WTC11 (cell line): ENCODE results near the gene PDE4B. TPM values are rescaled to one million over a fixed set of nuclear protein-coding genes. Genes with fewer than 3 reads are reported as not detected.

ENCODE experiments used
- ATAC-seq: fragments of 200-7000 bp; cut with Tn5 transposase; 2 replicates; pipeline ENCODE4 v1.10.0; 2021; ENCODE audit warnings: mild to moderate bottlenecking, moderate library complexity
- CTCF ChIA-PET: fragments of 300-600 bp; sonication (Branson Sonifier 250); formaldehyde crosslinking; loops from one replicate; lab custom pipeline; 2021; ENCODE audit warnings: antibody characterized with exemption; lab: Charles Lee
- POLR2A ChIA-PET: fragments of 350-600 bp; sonication (Branson Sonifier 250); formaldehyde crosslinking; loops from one replicate; lab custom pipeline; 2021; ENCODE audit warnings: antibody characterized with exemption; lab: Charles Lee
- DNase-seq: peaks from one replicate; pipeline ENCODE4 v3.0.0; 2021; ENCODE audit warnings: low spot score
- H3K27ac Mint-ChIP-seq: 2 replicates; pipeline ENCODE4 v1.8.0; 2021; ENCODE audit warnings: mixed read lengths
- H3K27me3 Mint-ChIP-seq: 2 replicates; pipeline ENCODE4 v1.8.0; 2021; ENCODE audit warnings: low read depth, mild to moderate bottlenecking, moderate library complexity, mixed read lengths
- H3K36me3 Mint-ChIP-seq: 2 replicates; pipeline ENCODE4 v1.8.0; 2021; ENCODE audit warnings: mixed read lengths
- H3K4me1 Mint-ChIP-seq: 2 replicates; pipeline ENCODE4 v1.8.0; 2022; ENCODE audit warnings: mixed read lengths
- H3K4me3 Mint-ChIP-seq: 2 replicates; pipeline ENCODE4 v1.8.0; 2021; ENCODE audit warnings: mild to moderate bottlenecking, moderate library complexity, mixed read lengths
- H3K9me3 Mint-ChIP-seq: 2 replicates; pipeline ENCODE4 v1.8.0; 2021; ENCODE audit warnings: mixed read lengths
- ATF2 ChIP-seq: sonication (generic); formaldehyde crosslinking; IDR thresholded peaks from 2 replicates; pipeline ENCODE4 v1.8.1; 2022; ENCODE audit warnings: low read depth, missing genetic modification reagents, borderline replicate concordance
- CBFB ChIP-seq: sonication (generic); formaldehyde crosslinking; IDR thresholded peaks from 2 replicates; pipeline ENCODE4 v1.8.1; 2022; ENCODE audit warnings: mild to moderate bottlenecking, low read depth, missing genetic modification reagents
- E2F1 ChIP-seq: sonication (generic); formaldehyde crosslinking; IDR thresholded peaks from 2 replicates; pipeline ENCODE4 v1.8.0; 2022; ENCODE audit warnings: mild to moderate bottlenecking, missing genetic modification reagents
- ERG ChIP-seq: fragments of 250-450 bp; sonication (Bioruptor Pico); IDR thresholded peaks from 2 replicates; pipeline ENCODE4 v1.8.0; 2021; ENCODE audit warnings: mild to moderate bottlenecking
- PRDM15 ChIP-seq: sonication (generic); formaldehyde crosslinking; IDR thresholded peaks from 2 replicates; pipeline ENCODE4 v1.8.0; 2022; ENCODE audit warnings: missing genetic modification reagents
- SMAD4 ChIP-seq: sonication (generic); formaldehyde crosslinking; IDR thresholded peaks from 2 replicates; pipeline ENCODE4 v1.8.0; 2022; ENCODE audit warnings: mild to moderate bottlenecking, missing genetic modification reagents
- ZNF425 ChIP-seq: fragments of 250-450 bp; sonication (Bioruptor Pico); conservative IDR thresholded peaks from 2 replicates; pipeline ENCODE4 v1.9.0; 2021; ENCODE audit warnings: mild to moderate bottlenecking
- total RNA-seq: library from RNA; stranded (reverse); gene quantifications from 3 replicates; pipeline ENCODE4 v1.2.3, GENCODE V29; 2021

The PDE4B gene
- total RNA-seq, 1 experiment from 2014 or later, result 8.0 TPM

- no peak for TF ChIP-seq PRDM15 (CRISPR knock-in tag)
- no peak for TF ChIP-seq E2F1 (CRISPR knock-in tag)
Observed at GRCh38 chr1:66270119-66270812, 477.6 kb downstream of the PDE4B start (continued).

- peak; percentile 12 for DNase-seq
- TF ChIP-seq CBFB (CRISPR knock-in tag) (no peak), PRDM15 (CRISPR knock-in tag) (peak; percentile 96)
- POLR2A ChIA-PET, result no interaction called here
- Mint-ChIP-seq H3K4me1 (peaks cover 40% of the 10 kb centered on the region), H3K4me3 (no peak overlapping the region; the same call in 1 of the 2 replicates), H3K27ac (no peak overlapping the region), H3K9me3 (no peaks in the 10 kb centered on the region), H3K36me3 (no peaks in the 10 kb centered on the region), H3K27me3 (no peaks in the 10 kb centered on the region)
- ATAC-seq, result peak; percentile 76
- CTCF ChIA-PET, result interaction anchor here (1.4 kb wide), 1 partner anchor 175 kb away, joined by 3 read pairs; no protein-coding TSS in a partner anchor
Observed at GRCh38 chr1:66271216-66271903, 478.7 kb downstream of the PDE4B start.

GRCh38 chr1:66271904-66272254 is 479.2 kb downstream of the PDE4B start:
- Mint-ChIP-seq H3K27ac (no peak overlapping the region), H3K27me3 (no peaks in the 10 kb centered on the region), H3K4me1 (peaks cover 36% of the 10 kb centered on the region), H3K9me3 (no peaks in the 10 kb centered on the region), H3K4me3 (no peak overlapping the region; the same call in 1 of the 2 replicates), H3K36me3 (no peaks in the 10 kb centered on the region)
- peak; percentile 33 for ATAC-seq
- ChIA-PET POLR2A (no interaction called here), CTCF (interaction anchor here (1.4 kb wide), 1 partner anchor 175 kb away, joined by 3 read pairs; no protein-coding TSS in a partner anchor)
- no peak for DNase-seq
- TF ChIP-seq ZNF425 (CRISPR knock-in tag) (no peak), PRDM15 (CRISPR knock-in tag) (peak; percentile 46; the same call in 1 of the 2 replicates), SMAD4 (CRISPR knock-in tag) (no peak), ERG (CRISPR knock-in tag) (no peak), ATF2 (CRISPR knock-in tag) (no peak)
- TF ChIP-seq, all 79 proteins: peak for 1
